Activated T-helper 1 cell treated with anti-CD3 and anti-CD28 coated beads, Interleukin-12 subunit alpha, Interleukin-12 subunit beta, Interleukin-2, Interleukin-4 antibody, amounts not matched to agents 30 ng/mL and 10 ng/mL and 1 ng/mL, durations not matched to agents 14 hours and 24 hours and 36 hours (primary cell): ENCODE data around the gene CYBA. TPM values are rescaled to one million over a fixed set of nuclear protein-coding genes. Genes with fewer than 3 reads are reported as not detected.

Experiments
- DNase-seq: peaks from one replicate; pipeline ENCODE4 v3.0.0; 2021; ENCODE audit warnings: low spot score
- H3K27ac Mint-ChIP-seq: one replicate; pipeline ENCODE4 v1.8.0; 2021; ENCODE audit warnings: mild to moderate bottlenecking, mixed read lengths
- H3K27me3 Mint-ChIP-seq: one replicate; pipeline ENCODE4 v1.8.0; 2022; ENCODE audit warnings: mild to moderate bottlenecking, moderate library complexity, mixed read lengths; ENCODE audit not compliant: insufficient read depth
- H3K36me3 Mint-ChIP-seq: one replicate; pipeline ENCODE4 v1.8.0; 2021; ENCODE audit warnings: low read depth, mixed read lengths
- H3K4me1 Mint-ChIP-seq: one replicate; pipeline ENCODE4 v1.8.0; 2021; ENCODE audit warnings: low read depth, mixed read lengths
- H3K4me3 Mint-ChIP-seq: one replicate; pipeline ENCODE4 v1.8.0; 2021; ENCODE audit warnings: mild to moderate bottlenecking, moderate library complexity, mixed read lengths
- H3K9me3 Mint-ChIP-seq: one replicate; pipeline ENCODE4 v1.8.0; 2021; ENCODE audit warnings: mixed read lengths
- intact Hi-C: fragments of 100-400 bp; cut with micrococcal nuclease; formaldehyde crosslinking; loops from one replicate; pipeline ENCODE4 v1.15.1; 2024
- total RNA-seq: library from RNA; stranded (reverse); gene quantifications from 2 replicates; pipeline ENCODE4 v1.2.3, GENCODE V29; 2022

Gene CYBA
- total RNA-seq, 1 donor from 2014 or later, result 218 TPM

- Mint-ChIP-seq H3K27ac (no peak overlapping the region), H3K36me3 (peaks cover 8% of the 10 kb centered on the region), H3K4me3 (no peak overlapping the region), H3K9me3 (no peaks in the 10 kb centered on the region), H3K4me1 (peaks cover 20% of the 10 kb centered on the region), H3K27me3 (no peaks in the 10 kb centered on the region)
- DNase-seq, result no peak
- intact Hi-C loops, result loop anchor here (10.0 kb wide), 1 partner anchor 1281 kb away; the partner anchor contains the start of gene FBXO31
These were observed 14.7 kb upstream of the CYBA start for GRCh38 chr16:88665570-88665969.

- peak overlapping the region; percentile 63 for H3K4me3 Mint-ChIP-seq
- no peaks in the 10 kb centered on the region for H3K27me3 Mint-ChIP-seq
- peaks cover 20% of the 10 kb centered on the region for H3K4me1 Mint-ChIP-seq
- H3K9me3 Mint-ChIP-seq, result no peaks in the 10 kb centered on the region
- H3K27ac Mint-ChIP-seq, result no peak overlapping the region
- intact Hi-C loops, result loop anchor here (10.0 kb wide), 1 partner anchor 1280 kb away; the partner anchor contains the start of gene FBXO31
- DNase-seq, result no peak
- H3K36me3 Mint-ChIP-seq, result peaks cover 8% of the 10 kb centered on the region
These were observed 14.3 kb upstream of the CYBA start for GRCh38 chr16:88665148-88665547.

- Mint-ChIP-seq H3K9me3 (no peaks in the 10 kb centered on the region), H3K4me1 (peaks cover 20% of the 10 kb centered on the region), H3K27ac (peak within 1 kb of the TSS; percentile 84), H3K36me3 (peaks cover 5% of the 10 kb centered on the region), H3K27me3 (no peaks in the 10 kb centered on the region), H3K4me3 (peak within 1 kb of the TSS; percentile 88)
- peak; percentile 96 for DNase-seq
- intact Hi-C loops, result loop anchor here (1.0 to 10.0 kb wide), 8 partner anchors 12 to 1278 kb away; partner anchors contain the start of genes CTU2, CYBA, FBXO31 and GALNS
These were observed 12.2 kb upstream of the CYBA start, which contains the start of gene MVD for GRCh38 chr16:88662843-88663606. Gene MVD, minus strand, starts transcription at chr16:88663091. Its CDS starts 11 bp downstream, at chr16:88663080.

- H3K9me3 Mint-ChIP-seq, result no peaks in the 10 kb centered on the region
- intact Hi-C loops, result loop anchor here (5.0 to 10.0 kb wide), 2 partner anchors 195 to 1278 kb away; partner anchors contain the start of genes FBXO31, GALNS and TRAPPC2L
- peak overlapping the region; percentile 84 for H3K27ac Mint-ChIP-seq
- H3K4me1 Mint-ChIP-seq, result peaks cover 20% of the 10 kb centered on the region
- DNase-seq, result no peak
- peaks cover 5% of the 10 kb centered on the region for H3K36me3 Mint-ChIP-seq
- H3K27me3 Mint-ChIP-seq, result no peaks in the 10 kb centered on the region
- peak overlapping the region; percentile 84 for H3K4me3 Mint-ChIP-seq
These were observed 11.5 kb upstream of the CYBA start for GRCh38 chr16:88662222-88662842.

- Mint-ChIP-seq H3K4me3 (peak overlapping the region; percentile 84), H3K27me3 (no peaks in the 10 kb centered on the region), H3K36me3 (peaks cover 3% of the 10 kb centered on the region), H3K27ac (peak overlapping the region; percentile 6), H3K4me1 (peaks cover 20% of the 10 kb centered on the region), H3K9me3 (no peaks in the 10 kb centered on the region)
- intact Hi-C loops, result loop anchor here (5.0 to 10.0 kb wide), 2 partner anchors 196 to 1277 kb away; partner anchors contain the start of genes FBXO31, GALNS and TRAPPC2L
- DNase-seq, result no peak
These were observed 10.6 kb upstream of the CYBA start for GRCh38 chr16:88661468-88661867.

GRCh38 chr16:88659160-88659559, 8.3 kb upstream of the CYBA start:
- intact Hi-C loops, result no loop called here
- no peaks in the 10 kb centered on the region for H3K9me3 Mint-ChIP-seq
- no peak overlapping the region for H3K27ac Mint-ChIP-seq
- H3K4me1 Mint-ChIP-seq, result peaks cover 14% of the 10 kb centered on the region
- no peak overlapping the region for H3K4me3 Mint-ChIP-seq
- DNase-seq, result no peak
- peaks cover 8% of the 10 kb centered on the region for H3K36me3 Mint-ChIP-seq
- no peaks in the 10 kb centered on the region for H3K27me3 Mint-ChIP-seq

GRCh38 chr16:88658714-88659113, 7.9 kb upstream of the CYBA start:
- Mint-ChIP-seq H3K27ac (no peak overlapping the region), H3K4me1 (peaks cover 14% of the 10 kb centered on the region), H3K27me3 (no peaks in the 10 kb centered on the region), H3K36me3 (peaks cover 8% of the 10 kb centered on the region), H3K9me3 (no peaks in the 10 kb centered on the region), H3K4me3 (no peak overlapping the region)
- no peak for DNase-seq
- intact Hi-C loops, result no loop called here

- Mint-ChIP-seq H3K4me1 (peaks cover 14% of the 10 kb centered on the region), H3K27me3 (no peaks in the 10 kb centered on the region), H3K9me3 (no peaks in the 10 kb centered on the region), H3K27ac (no peak overlapping the region), H3K4me3 (no peak overlapping the region), H3K36me3 (peaks cover 11% of the 10 kb centered on the region)
- intact Hi-C loops, result no loop called here
- DNase-seq, result no peak
These were observed 6.5 kb upstream of the CYBA start for GRCh38 chr16:88657371-88657770.

GRCh38 chr16:88656291-88656980, 5.6 kb upstream of the CYBA start:
- no peak overlapping the region for H3K4me3 Mint-ChIP-seq
- no peaks in the 10 kb centered on the region for H3K9me3 Mint-ChIP-seq
- H3K36me3 Mint-ChIP-seq, result peaks cover 12% of the 10 kb centered on the region
- intact Hi-C loops, result no loop called here
- H3K4me1 Mint-ChIP-seq, result peaks cover 9% of the 10 kb centered on the region
- H3K27me3 Mint-ChIP-seq, result no peaks in the 10 kb centered on the region
- H3K27ac Mint-ChIP-seq, result no peak overlapping the region
- DNase-seq, result no peak

GRCh38 chr16:88655733-88656281, 5.0 kb upstream of the CYBA start:
- DNase-seq, result no peak
- Mint-ChIP-seq H3K4me1 (peaks cover 8% of the 10 kb centered on the region), H3K4me3 (no peak overlapping the region), H3K27ac (no peak overlapping the region), H3K36me3 (peaks cover 13% of the 10 kb centered on the region), H3K9me3 (no peaks in the 10 kb centered on the region), H3K27me3 (no peaks in the 10 kb centered on the region)
- intact Hi-C loops, result no loop called here

GRCh38 chr16:88655053-88655732, 4.3 kb upstream of the CYBA start:
- intact Hi-C loops, result no loop called here
- no peak for DNase-seq
- no peak overlapping the region for H3K27ac Mint-ChIP-seq
- no peaks in the 10 kb centered on the region for H3K9me3 Mint-ChIP-seq
- peaks cover 13% of the 10 kb centered on the region for H3K36me3 Mint-ChIP-seq
- no peak overlapping the region for H3K4me3 Mint-ChIP-seq
- peaks cover 8% of the 10 kb centered on the region for H3K4me1 Mint-ChIP-seq
- H3K27me3 Mint-ChIP-seq, result no peaks in the 10 kb centered on the region

- Mint-ChIP-seq H3K36me3 (peaks cover 13% of the 10 kb centered on the region), H3K9me3 (no peaks in the 10 kb centered on the region), H3K27me3 (no peaks in the 10 kb centered on the region), H3K27ac (no peak overlapping the region), H3K4me1 (peaks cover 8% of the 10 kb centered on the region), H3K4me3 (no peak overlapping the region)
- intact Hi-C loops, result no loop called here
- DNase-seq, result no peak
These were observed 3.7 kb upstream of the CYBA start for GRCh38 chr16:88654363-88655052.
